PFSK-1 (cell line): ENCODE results near the gene QRFP.

Experiments
- FOXP2 ChIP-seq: optimal IDR thresholded peaks from 2 replicates; pipeline ENCODE3; 2011; ENCODE audit warnings: borderline replicate concordance, control low read depth, inconsistent platforms; ENCODE audit not compliant: insufficient read depth; ENCODE audit errors: extremely low read length, extremely low read depth
- POLR2AphosphoS5 ChIP-seq: IDR thresholded peaks from 2 replicates; pipeline ENCODE4 v1.6.1; 2012; ENCODE audit warnings: low read depth, mild to moderate bottlenecking, control low read depth, low read length, moderate library complexity
- SIN3A ChIP-seq: IDR thresholded peaks from 2 replicates; pipeline ENCODE4 v1.6.1; 2012; ENCODE audit warnings: mild to moderate bottlenecking, low read length, moderate library complexity, borderline replicate concordance; ENCODE audit not compliant: insufficient read depth
- TAF1 ChIP-seq: IDR thresholded peaks from 2 replicates; pipeline ENCODE4 v1.6.1; 2012; ENCODE audit warnings: low read length, control low read depth, borderline replicate concordance; ENCODE audit not compliant: insufficient read depth
- TF ChIP-seq, protein P1 (sequence below), 2 experiments: IDR thresholded peaks; 2 replicates each; pipeline versions ENCODE4 v1.6.1 to v1.8.0; 2011 to 2012; ENCODE audit warnings: low read depth in 2 of 2, low read length in 2 of 2, control low read depth in 1 of 2, inconsistent platforms in 1 of 2, mild to moderate bottlenecking in 1 of 2, moderate library complexity in 1 of 2; ENCODE audit not compliant: insufficient read depth in 1 of 2

Gene QRFP

DNA sequence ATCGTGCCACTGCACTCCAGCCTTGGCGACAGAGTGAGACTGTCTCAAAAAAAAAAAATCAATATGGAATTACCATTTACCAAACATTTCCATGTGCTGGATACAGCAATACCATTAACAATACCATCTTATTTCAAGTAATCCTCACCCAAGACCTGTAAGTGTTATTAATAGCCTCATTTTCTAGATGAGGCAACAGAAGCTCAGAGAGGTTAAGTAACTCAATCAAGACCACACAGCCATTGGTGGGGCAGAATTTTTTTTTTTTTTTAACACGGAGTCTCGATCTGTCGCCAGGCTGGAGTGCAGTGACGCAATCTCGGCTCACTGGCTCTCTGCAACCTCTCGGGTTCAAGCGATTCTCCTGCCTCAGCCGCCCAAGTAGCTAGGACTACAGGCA is 46.1 kb upstream of the QRFP start:
- no peak for TF ChIP-seq SIN3A
- no peak for TF ChIP-seq TAF1
- no peak for TF ChIP-seq FOXP2
- no peak for TF ChIP-seq POLR2AphosphoS5
- TF ChIP-seq, protein P1, sequence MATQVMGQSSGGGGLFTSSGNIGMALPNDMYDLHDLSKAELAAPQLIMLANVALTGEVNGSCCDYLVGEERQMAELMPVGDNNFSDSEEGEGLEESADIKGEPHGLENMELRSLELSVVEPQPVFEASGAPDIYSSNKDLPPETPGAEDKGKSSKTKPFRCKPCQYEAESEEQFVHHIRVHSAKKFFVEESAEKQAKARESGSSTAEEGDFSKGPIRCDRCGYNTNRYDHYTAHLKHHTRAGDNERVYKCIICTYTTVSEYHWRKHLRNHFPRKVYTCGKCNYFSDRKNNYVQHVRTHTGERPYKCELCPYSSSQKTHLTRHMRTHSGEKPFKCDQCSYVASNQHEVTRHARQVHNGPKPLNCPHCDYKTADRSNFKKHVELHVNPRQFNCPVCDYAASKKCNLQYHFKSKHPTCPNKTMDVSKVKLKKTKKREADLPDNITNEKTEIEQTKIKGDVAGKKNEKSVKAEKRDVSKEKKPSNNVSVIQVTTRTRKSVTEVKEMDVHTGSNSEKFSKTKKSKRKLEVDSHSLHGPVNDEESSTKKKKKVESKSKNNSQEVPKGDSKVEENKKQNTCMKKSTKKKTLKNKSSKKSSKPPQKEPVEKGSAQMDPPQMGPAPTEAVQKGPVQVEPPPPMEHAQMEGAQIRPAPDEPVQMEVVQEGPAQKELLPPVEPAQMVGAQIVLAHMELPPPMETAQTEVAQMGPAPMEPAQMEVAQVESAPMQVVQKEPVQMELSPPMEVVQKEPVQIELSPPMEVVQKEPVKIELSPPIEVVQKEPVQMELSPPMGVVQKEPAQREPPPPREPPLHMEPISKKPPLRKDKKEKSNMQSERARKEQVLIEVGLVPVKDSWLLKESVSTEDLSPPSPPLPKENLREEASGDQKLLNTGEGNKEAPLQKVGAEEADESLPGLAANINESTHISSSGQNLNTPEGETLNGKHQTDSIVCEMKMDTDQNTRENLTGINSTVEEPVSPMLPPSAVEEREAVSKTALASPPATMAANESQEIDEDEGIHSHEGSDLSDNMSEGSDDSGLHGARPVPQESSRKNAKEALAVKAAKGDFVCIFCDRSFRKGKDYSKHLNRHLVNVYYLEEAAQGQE (IDR thresholded peaks at IDR 0.05; ENCODE audit: insufficient read depth in 1 of 2, low read depth in 2 of 2, low read length in 2 of 2), result no peak

DNA sequence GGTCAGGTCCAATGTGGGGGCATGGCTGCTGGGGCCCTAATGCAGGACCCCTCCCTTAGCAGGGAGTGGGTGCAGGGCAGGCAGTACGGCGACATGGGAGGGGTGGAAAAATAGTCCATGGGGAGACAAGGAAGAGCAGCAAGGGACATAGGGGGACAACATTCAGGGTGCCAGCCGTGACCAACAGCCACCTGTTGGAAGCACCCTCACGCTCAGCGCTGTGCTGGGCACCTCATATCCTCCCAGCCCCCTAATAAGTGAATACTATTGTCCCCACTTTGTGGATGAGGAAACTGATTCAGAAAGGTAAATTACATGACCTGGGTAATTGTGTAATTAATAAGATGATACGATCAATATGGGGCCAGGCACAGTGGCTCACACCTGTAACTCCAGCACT is 45.5 kb upstream of the QRFP start:
- TF ChIP-seq POLR2AphosphoS5, result no peak
- no peak for TF ChIP-seq TAF1
- TF ChIP-seq, protein P1 (IDR thresholded peaks at IDR 0.05; ENCODE audit: insufficient read depth in 1 of 2, low read depth in 2 of 2, low read length in 2 of 2), result no peak
- TF ChIP-seq FOXP2, result no peak
- no peak for TF ChIP-seq SIN3A

DNA sequence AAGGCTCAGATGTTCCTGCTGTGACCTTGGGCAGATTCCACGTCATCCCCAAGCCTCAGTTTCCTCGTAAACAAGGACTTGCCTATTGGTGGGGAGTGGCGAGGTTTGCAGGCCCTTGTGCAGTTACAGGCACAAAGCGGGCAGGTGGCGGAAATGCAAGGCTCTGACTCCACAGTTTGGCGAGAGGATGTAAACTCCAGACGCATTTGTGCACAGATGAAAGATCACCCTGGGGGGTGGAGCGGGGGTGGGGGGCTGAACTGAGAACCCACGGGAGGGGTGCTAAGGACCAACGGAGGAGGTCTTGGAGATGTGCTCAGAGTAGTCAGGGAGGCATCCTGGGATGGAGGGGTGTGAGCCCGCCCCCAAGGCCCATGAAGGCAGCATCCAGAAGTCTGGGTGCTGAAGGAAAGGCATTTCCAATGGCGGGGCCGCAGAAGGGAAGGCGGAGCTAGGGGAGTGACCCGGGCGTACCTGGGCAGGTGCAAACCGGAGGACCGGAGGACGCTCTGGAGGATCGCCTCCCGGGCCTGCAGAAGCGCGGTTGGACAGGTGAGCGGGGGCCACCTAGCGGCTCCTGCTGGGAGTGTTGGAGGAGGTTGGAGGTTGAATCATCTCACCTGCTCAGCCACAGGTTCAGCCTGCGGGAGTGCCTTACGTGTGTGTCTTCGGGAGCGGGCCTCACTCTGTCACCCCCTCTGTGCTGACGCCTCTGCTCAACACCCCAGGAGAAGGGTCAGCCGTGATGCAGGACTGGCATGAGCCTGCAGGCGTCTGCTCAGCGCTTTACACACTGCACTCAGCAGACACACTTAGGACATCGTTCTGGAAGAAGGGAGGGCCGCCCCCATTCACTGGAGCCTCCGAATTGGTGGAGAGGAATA is 44.3 kb upstream of the QRFP start:
- TF ChIP-seq POLR2AphosphoS5, result no peak
- no peak for TF ChIP-seq SIN3A

DNA sequence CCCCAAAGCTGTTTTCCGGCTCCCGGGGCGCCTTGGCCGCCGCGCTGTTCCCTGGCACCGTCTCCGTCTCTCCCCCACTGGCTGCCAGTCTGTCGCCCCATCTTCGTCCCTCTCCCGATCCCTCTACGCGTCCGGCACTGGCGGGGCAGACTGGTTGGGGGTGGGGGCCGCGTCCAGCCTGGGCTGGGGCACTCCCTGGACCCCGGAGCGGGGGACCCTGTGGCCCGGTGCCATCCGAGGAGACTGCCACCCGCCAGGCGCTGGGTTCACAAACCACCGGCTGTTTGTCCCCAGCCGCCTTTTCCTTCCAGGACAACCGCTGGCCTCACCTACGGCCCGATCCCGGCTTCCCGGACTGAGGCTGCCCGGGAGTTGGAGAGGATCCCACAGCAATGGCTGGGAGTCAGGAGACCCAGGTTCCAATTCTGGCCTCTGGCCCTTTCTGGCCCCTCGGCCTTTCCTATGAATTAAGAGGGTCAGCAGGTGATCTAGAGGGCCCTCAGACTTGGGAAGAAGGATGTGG is 43.5 kb upstream of the QRFP start:
- no peak for TF ChIP-seq SIN3A
- TF ChIP-seq, protein P1 (IDR thresholded peaks at IDR 0.05; ENCODE audit: insufficient read depth in 1 of 2, low read depth in 2 of 2, low read length in 2 of 2), result no peak

DNA sequence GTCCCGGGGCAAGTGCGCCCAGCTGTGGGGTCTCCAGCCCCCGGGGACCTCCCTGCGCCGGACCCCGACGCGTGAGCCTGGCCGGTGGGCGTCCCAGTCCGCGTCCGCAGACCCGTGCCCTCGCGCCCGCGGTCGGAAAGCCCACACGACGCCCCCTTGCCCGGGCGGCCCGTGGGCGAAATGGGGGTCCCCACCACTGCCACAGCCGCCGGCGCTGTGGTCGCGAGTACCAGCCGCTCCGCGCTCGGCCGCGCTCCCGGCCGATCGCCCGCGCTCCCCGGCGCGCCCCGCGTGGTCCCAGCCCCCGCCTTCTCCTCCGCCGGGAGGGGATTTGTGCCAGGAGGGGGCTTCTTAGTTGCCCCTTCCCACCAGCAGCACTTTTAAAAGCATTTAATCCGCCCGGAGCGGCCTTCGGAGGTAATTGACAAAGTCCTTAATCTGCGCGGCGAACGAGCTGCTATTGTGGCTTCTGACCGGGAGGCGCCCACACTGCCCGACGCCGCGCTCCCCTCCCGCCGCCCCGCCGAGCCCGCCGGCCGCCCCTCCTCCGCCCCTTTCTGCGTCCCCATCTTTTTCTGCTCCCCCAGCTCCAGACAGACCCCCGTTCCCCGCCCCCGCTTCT is 42.9 kb upstream of the QRFP start:
- TF ChIP-seq SIN3A, result no peak
- no peak for TF ChIP-seq TAF1
- TF ChIP-seq POLR2AphosphoS5, result no peak
- TF ChIP-seq, protein P1 (IDR thresholded peaks at IDR 0.05; ENCODE audit: insufficient read depth in 1 of 2, low read depth in 2 of 2, low read length in 2 of 2), result no peak
- no peak for TF ChIP-seq FOXP2
